Measurements from ENCODE around the gene EGR4. TPM values are rescaled to one million over a fixed set of nuclear protein-coding genes. Genes with fewer than 3 reads are reported as not detected.

Gene EGR4
- not detected in 2 replicates for total RNA-seq

DNA sequence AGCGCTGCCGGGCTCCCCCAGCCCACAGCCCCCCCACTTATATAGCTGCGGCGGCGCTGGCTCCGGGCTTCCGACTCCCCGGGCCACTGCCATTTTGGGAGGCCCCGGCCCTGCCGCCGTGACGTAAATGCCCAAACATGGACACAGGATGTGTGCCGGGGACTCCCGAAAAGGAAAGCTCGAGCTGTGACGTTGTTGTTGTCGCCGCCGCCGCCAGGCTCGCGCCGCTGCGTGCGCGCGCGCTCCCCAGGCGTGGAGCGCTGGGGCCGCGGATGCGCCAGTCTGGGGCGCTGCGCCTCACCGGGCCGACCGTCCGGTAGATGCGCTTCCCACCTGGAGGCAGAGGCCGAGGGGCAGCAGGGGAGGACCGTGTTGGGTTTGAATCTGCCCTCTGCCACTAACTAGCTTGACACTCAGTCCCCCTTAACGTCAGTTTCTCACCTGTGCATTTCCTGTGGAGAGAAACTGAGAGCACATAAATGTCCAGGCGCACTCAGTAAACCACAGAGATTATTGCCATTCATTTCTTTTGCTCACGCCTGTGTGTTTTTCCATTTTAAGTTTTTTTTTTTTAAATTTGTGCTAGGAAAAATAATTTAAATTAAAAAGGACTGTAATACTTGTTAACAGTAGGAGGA lies at the start of gene EGR4:
TSS of gene EGR4 (minus strand) at position 15 of the 638 bp plus-strand sequence. CDS start 231 bp downstream, outside the sequence.

DNA sequence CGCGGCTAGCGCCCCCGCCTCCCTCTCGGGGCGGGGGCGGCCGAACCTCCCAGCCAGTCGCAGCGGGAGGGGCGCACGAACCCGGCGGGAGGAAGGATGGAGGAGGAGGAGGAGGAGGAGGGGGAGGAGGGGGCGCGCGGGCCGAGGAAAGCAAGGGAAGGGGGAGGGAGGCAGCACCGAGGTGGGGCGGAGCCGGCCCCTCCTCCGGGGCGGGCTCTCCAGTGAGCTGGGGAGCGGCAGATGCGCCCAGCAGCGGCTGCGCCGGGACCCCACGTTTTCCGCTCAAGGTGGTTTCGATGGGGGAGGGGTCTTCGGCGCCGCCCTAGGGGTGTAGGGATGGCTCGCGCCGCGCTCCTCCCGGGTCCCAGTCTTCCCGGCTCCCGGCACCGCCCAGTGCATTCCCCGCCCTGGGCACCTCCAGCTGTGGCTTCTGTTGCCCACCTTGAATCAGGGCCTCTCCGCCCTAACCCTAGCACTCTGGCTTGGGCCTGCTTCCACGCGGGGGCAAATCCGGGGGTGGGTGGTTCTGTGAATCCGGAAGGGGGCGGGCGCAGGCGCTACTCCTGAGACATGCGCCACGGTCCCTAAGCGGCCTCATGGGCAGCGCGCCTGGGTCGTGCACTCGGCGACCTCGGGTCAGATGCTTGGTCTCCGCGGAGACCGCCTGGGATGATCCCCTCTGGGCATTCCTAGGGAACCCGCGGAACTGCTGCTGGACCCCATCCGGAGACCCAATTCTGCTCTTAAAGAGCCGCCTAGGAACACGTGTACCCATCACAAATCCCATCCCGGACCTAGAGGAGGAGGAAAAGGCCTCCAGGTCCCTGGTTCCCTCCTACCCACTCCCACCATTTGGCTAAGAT lies 8.8 kb downstream of the EGR4 start, which contains the start of gene FBXO41:
TSS of gene FBXO41 (minus strand) at position 183 of the 863 bp plus-strand sequence. CDS start 14,848 bp downstream, outside the sequence.

Small RNA genes within 50 kb of the gene (small RNA-seq; reads per million reads assigned to genes)
- gene RNU6-111P, result not detected

Other genes starting within 250 kb of the EGR4 start
- gene SFXN5, start 221.8 kb downstream of the EGR4 start, total RNA-seq, result 6.2 and 9.0 TPM in 2 replicates
- gene RAB11FIP5, start 180.6 kb downstream of the EGR4 start, total RNA-seq, result 63.2 and 99.7 TPM in 2 replicates
- not detected in 2 replicates for gene NOTO, start 91.0 kb downstream of the EGR4 start, total RNA-seq
- gene SMYD5, start 79.3 kb downstream of the EGR4 start, total RNA-seq, result 17.7 and 18.3 TPM in 2 replicates
- 9.8 and 20.3 TPM in 2 replicates for gene PRADC1, start 60.3 kb downstream of the EGR4 start, total RNA-seq
- gene CCT7, start 59.2 kb downstream of the EGR4 start, total RNA-seq, result 156 and 251 TPM in 2 replicates
- gene FBXO41, start 9.1 kb downstream of the EGR4 start, total RNA-seq, result 7.5 and 11.1 TPM in 2 replicates
- 17.7 and 19.6 TPM in 2 replicates for gene ALMS1, start 92.3 kb upstream of the EGR4 start, total RNA-seq

Measured in placental epithelial cell (primary cell).